RWPE2 (cell line): ENCODE measurements around the gene SPDYE11.
"Not testable (repeated sequence)": the region's sequence is repeated elsewhere in the genome, so short reads cannot be mapped to it uniquely, and the experiment has no call there.

Experiments used
- ATAC-seq: fragments of 200-7000 bp; cut with Tn5 transposase; 3 replicates; pipeline ENCODE4 v1.9.1; 2021; ENCODE audit warnings: low read depth
- DNase-seq: peaks from one replicate; pipeline ENCODE4 v3.0.0-alpha.2; 2020; ENCODE audit warnings: low spot score
- H3K27ac ChIP-seq: fragments of 450-650 bp; 2 replicates; pipeline ENCODE4 v1.5.1; 2017; ENCODE audit warnings: mild to moderate bottlenecking; ENCODE audit not compliant: poor library complexity, severe bottlenecking
- H3K27me3 ChIP-seq: fragments of 250-450 bp; sonication (Bioruptor Pico); 2 replicates; pipeline ENCODE4 v1.5.1; 2021; ENCODE audit warnings: mild to moderate bottlenecking, moderate library complexity; ENCODE audit not compliant: insufficient read depth, poor library complexity, severe bottlenecking
- H3K36me3 ChIP-seq: fragments of 250-450 bp; sonication (Bioruptor Pico); 2 replicates; pipeline ENCODE4 v1.5.1; 2020; ENCODE audit warnings: low read depth, mild to moderate bottlenecking, moderate library complexity
- H3K4me1 ChIP-seq: fragments of 250-450 bp; sonication (Bioruptor Pico); 2 replicates; pipeline ENCODE4 v1.5.1; 2021; ENCODE audit warnings: mild to moderate bottlenecking, moderate library complexity; ENCODE audit not compliant: insufficient read depth, poor library complexity, severe bottlenecking
- H3K4me3 ChIP-seq: fragments of 250-450 bp; sonication (Bioruptor Pico); 2 replicates; pipeline ENCODE4 v1.5.1; 2021; ENCODE audit warnings: mild to moderate bottlenecking, moderate library complexity; ENCODE audit not compliant: severe bottlenecking
- H3K9me3 ChIP-seq: fragments of 250-450 bp; sonication (Bioruptor Pico); 2 replicates; pipeline ENCODE4 v1.5.1; 2021; ENCODE audit warnings: mild to moderate bottlenecking, moderate library complexity; ENCODE audit not compliant: severe bottlenecking

Gene SPDYE11, protein sequence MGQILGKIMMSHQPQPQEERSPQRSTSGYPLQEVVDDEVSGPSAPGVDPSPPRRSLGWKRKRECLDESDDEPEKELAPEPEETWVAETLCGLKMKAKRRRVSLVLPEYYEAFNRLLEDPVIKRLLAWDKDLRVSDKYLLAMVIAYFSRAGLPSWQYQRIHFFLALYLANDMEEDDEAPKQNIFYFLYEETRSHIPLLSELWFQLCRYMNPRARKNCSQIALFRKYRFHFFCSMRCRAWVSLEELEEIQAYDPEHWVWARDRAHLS

DNA sequence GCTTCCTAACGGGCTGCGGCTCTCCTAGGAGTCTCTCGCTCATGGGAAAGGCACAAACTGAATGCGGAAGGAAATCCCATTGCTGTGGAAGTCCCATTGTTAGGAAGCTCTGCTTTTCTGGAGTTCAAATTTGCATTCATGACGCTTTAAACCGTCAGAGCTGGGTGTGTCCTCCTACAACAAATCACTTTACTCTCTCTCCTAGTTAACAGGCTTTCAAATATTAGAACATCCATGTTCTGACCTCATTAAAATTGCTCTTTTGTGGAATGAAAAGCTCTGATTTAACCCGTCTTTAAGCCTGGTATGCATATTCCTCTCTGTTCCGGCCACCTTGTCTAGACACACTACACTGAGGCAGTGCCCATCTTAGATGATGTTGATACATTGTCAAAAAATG lies at the start of gene SPDYE11:
Gene SPDYE11 (minus strand): TSS at position 101 of the 400 bp plus-strand sequence. CDS start 1,800 bp downstream, outside the sequence.
- H3K4me3 ChIP-seq, H3K27me3 ChIP-seq, ATAC-seq: not testable (repeated sequence)

DNA sequence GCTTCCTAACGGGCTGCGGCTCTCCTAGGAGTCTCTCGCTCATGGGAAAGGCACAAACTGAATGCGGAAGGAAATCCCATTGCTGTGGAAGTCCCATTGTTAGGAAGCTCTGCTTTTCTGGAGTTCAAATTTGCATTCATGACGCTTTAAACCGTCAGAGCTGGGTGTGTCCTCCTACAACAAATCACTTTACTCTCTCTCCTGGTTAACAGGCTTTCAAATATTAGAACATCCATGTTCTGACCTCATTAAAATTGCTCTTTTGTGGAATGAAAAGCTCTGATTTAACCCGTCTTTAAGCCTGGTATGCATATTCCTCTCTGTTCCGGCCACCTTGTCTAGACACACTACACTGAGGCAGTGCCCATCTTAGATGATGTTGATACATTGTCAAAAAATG lies 28.2 kb upstream of the SPDYE11 start, which contains the start of gene SPDYE9:
Gene SPDYE9 (minus strand): TSS at position 101 of the 400 bp plus-strand sequence. CDS start 1,800 bp downstream, outside the sequence.
- not testable (repeated sequence) for H3K4me1 ChIP-seq, ATAC-seq, H3K36me3 ChIP-seq, H3K27ac ChIP-seq, DNase-seq, H3K9me3 ChIP-seq, H3K27me3 ChIP-seq, H3K4me3 ChIP-seq

More for the DNA sequence above, at the start of gene SPDYE11:
- not testable (repeated sequence) for DNase-seq, H3K4me1 ChIP-seq, H3K36me3 ChIP-seq, H3K9me3 ChIP-seq, H3K27ac ChIP-seq

- not testable (repeated sequence) for H3K9me3 ChIP-seq, H3K4me3 ChIP-seq, H3K36me3 ChIP-seq, H3K4me1 ChIP-seq, ATAC-seq, H3K27ac ChIP-seq, DNase-seq, H3K27me3 ChIP-seq
Observed at GRCh38 chr7:73029666-73030065, 28.0 kb downstream of the SPDYE11 start, which contains the start of gene SPDYE8. TSS of gene SPDYE8 (minus strand) at chr7:73029766. CDS start at chr7:73027966, 1,800 bp downstream.

DNA sequence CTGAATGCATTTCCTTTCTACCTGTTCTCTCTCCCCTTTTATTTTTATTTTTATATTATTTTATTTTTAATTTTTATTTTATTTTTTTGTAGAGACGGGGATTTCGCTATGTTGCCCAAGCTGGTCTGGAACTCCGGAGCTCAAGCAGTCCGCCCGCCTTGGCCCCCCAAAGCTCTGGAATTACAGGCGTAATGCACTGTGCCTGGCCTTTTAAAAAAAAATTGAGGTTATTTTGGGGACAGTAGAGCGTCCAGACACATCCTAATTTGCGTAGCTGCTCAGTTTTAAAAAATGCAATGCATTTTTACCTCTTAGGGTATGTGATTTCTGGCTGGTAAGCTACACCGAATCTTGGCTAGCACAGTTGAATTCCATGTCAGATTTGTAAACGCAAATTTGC lies 51.2 kb downstream of the SPDYE11 start:
- peak overlapping the region; percentile 68 for H3K27ac ChIP-seq
- H3K4me3 ChIP-seq, DNase-seq, H3K9me3 ChIP-seq, H3K27me3 ChIP-seq, ATAC-seq, H3K4me1 ChIP-seq, H3K36me3 ChIP-seq: not testable (repeated sequence)

- peak overlapping the region; percentile 45 for H3K4me3 ChIP-seq
- H3K4me1 ChIP-seq, H3K9me3 ChIP-seq, H3K36me3 ChIP-seq, H3K27me3 ChIP-seq: not testable (repeated sequence)
- ATAC-seq (peak; percentile 86), DNase-seq (peak; percentile 87)
- H3K27ac ChIP-seq, result peak overlapping the region; percentile 68
Observed at GRCh38 chr7:73005693-73006447, 51.8 kb downstream of the SPDYE11 start.

DNA sequence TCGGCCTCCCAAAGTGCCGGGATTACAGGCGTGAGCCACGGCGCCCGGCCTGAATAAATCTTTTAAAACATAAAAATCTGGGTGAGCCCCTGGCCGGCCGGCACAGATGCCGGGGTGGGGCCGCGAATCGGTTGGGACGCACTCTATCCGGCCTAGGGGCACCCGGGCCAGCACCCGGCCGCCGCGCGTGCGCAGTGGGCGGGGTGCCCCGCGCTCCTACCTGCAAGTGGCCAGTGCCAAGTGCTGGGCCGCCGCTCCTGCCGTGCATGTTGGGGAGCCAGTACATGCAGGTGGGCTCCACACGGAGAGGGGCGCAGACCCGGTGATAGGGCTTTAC lies 52.4 kb downstream of the SPDYE11 start:
- peak overlapping the region; percentile 45 for H3K4me3 ChIP-seq
- not testable (repeated sequence) for H3K27me3 ChIP-seq, H3K9me3 ChIP-seq, H3K4me1 ChIP-seq, H3K36me3 ChIP-seq
- peak overlapping the region; percentile 68 for H3K27ac ChIP-seq
- DNase-seq (peak; percentile 64), ATAC-seq (peak; percentile 87)

- H3K27me3 ChIP-seq, H3K4me1 ChIP-seq, H3K36me3 ChIP-seq, H3K9me3 ChIP-seq, DNase-seq, H3K4me3 ChIP-seq, ATAC-seq, H3K27ac ChIP-seq: not testable (repeated sequence)
Observed at GRCh38 chr7:72997887-72998468, 59.7 kb downstream of the SPDYE11 start.
